NCI-H2107 (cell line): ENCODE results near the gene LINGO3.

Experiments used
- DNase-seq: peaks from one replicate; lab custom pipeline; 2025; lab: John Stamatoyannopoulos, UW

The LINGO3 gene

GRCh38 chr19:2305452-2306280, 2.3 kb downstream of the LINGO3 start:
- DNase-seq = no peak

- no peak for DNase-seq
Observed at GRCh38 chr19:2303211-2303798, 4.6 kb downstream of the LINGO3 start.

GRCh38 chr19:2302319-2303210, 5.4 kb downstream of the LINGO3 start:
- DNase-seq = no peak

GRCh38 chr19:2300533-2300932, 7.4 kb downstream of the LINGO3 start:
- DNase-seq = no peak

GRCh38 chr19:2296141-2296540, 11.8 kb downstream of the LINGO3 start:
- DNase-seq = no peak

GRCh38 chr19:2294687-2295335, 13.1 kb downstream of the LINGO3 start:
- DNase-seq = no peak

- DNase-seq = no peak
Observed at GRCh38 chr19:2291185-2291751, 16.7 kb downstream of the LINGO3 start.

GRCh38 chr19:2290441-2291184, 17.3 kb downstream of the LINGO3 start:
- DNase-seq = no peak

- DNase-seq = no peak
Observed at GRCh38 chr19:2289714-2290435, 18.1 kb downstream of the LINGO3 start.

GRCh38 chr19:2288818-2289713, 18.9 kb downstream of the LINGO3 start:
- DNase-seq = no peak

GRCh38 chr19:2288338-2288817, 19.6 kb downstream of the LINGO3 start:
- no peak for DNase-seq

- no peak for DNase-seq
Observed at GRCh38 chr19:2287585-2288337, 20.2 kb downstream of the LINGO3 start.

- DNase-seq = no peak
Observed at GRCh38 chr19:2286402-2287140, 21.4 kb downstream of the LINGO3 start.

GRCh38 chr19:2283835-2284507, 24.0 kb downstream of the LINGO3 start:
- no peak for DNase-seq

GRCh38 chr19:2282862-2283237, 25.1 kb downstream of the LINGO3 start:
- no peak for DNase-seq

GRCh38 chr19:2282062-2282861, 25.7 kb downstream of the LINGO3 start, which contains the start of gene PEAK3:
Gene PEAK3 (minus strand): TSS chr19:2282175. CDS start chr19:2280931, 1,244 bp downstream.
- no peak for DNase-seq
